ENCODE results near the gene FGFR1OP2. TPM values are rescaled to one million over a fixed set of nuclear protein-coding genes. Genes with fewer than 3 reads are reported as not detected.

Gene FGFR1OP2
- polyA plus RNA-seq, 1 of the 3 experiments (the other 2 are of a cell fraction) = 20.6 TPM

GRCh38 chr12:26961803-26962202 is 23.5 kb downstream of the FGFR1OP2 start (continued):
- no peak for TF ChIP-seq CTCF (IDR thresholded peaks at IDR 0.05)
- no peak for TF ChIP-seq EP300 (IDR thresholded peaks at IDR 0.05; ENCODE audit: borderline replicate concordance in 1 of 2, low read depth in 1 of 2, low read length in 1 of 2)
- TF ChIP-seq FOXM1 (IDR thresholded peaks at IDR 0.05; ENCODE audit: low read depth) = no peak
- TF ChIP-seq, protein P1, sequence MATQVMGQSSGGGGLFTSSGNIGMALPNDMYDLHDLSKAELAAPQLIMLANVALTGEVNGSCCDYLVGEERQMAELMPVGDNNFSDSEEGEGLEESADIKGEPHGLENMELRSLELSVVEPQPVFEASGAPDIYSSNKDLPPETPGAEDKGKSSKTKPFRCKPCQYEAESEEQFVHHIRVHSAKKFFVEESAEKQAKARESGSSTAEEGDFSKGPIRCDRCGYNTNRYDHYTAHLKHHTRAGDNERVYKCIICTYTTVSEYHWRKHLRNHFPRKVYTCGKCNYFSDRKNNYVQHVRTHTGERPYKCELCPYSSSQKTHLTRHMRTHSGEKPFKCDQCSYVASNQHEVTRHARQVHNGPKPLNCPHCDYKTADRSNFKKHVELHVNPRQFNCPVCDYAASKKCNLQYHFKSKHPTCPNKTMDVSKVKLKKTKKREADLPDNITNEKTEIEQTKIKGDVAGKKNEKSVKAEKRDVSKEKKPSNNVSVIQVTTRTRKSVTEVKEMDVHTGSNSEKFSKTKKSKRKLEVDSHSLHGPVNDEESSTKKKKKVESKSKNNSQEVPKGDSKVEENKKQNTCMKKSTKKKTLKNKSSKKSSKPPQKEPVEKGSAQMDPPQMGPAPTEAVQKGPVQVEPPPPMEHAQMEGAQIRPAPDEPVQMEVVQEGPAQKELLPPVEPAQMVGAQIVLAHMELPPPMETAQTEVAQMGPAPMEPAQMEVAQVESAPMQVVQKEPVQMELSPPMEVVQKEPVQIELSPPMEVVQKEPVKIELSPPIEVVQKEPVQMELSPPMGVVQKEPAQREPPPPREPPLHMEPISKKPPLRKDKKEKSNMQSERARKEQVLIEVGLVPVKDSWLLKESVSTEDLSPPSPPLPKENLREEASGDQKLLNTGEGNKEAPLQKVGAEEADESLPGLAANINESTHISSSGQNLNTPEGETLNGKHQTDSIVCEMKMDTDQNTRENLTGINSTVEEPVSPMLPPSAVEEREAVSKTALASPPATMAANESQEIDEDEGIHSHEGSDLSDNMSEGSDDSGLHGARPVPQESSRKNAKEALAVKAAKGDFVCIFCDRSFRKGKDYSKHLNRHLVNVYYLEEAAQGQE (IDR thresholded peaks at IDR 0.05; ENCODE audit: low read depth, low read length) = no peak
- TF ChIP-seq RAD21 (IDR thresholded peaks at IDR 0.05; ENCODE audit: low read length) = no peak
- no peak for TF ChIP-seq SIN3A (IDR thresholded peaks at IDR 0.05; ENCODE audit: borderline replicate concordance, low read depth, low read length)
- no peak for TF ChIP-seq TEAD4 (IDR thresholded peaks at IDR 0.05; ENCODE audit: borderline replicate concordance, insufficient read depth)
- no peak for TF ChIP-seq TAF1 (IDR thresholded peaks at IDR 0.05; ENCODE audit: borderline replicate concordance, low read depth, low read length)
- no peak for TF ChIP-seq GATA2 (CRISPR knock-in tag; IDR thresholded peaks at IDR 0.05)
- no peak for TF ChIP-seq ELF1 (IDR thresholded peaks at IDR 0.05)

DNA sequence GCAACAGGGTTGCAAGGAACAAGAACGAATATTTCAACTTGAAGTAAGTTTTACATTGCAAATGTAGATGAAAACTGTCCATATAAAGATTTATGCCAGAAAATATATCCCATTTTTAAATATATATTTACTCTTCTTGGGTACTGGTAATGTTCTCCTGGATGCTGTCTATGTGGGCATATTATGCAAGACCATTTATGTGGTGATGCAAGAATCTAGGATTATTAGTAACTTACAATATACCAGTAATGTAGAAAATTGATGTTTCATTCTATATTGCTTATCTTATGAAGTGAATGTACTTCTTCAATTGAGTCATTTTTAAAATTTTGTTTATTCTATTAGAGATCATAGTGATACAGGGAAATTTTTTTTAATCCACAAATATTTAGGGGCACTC is 25.1 kb downstream of the FGFR1OP2 start:
- Histone ChIP-seq H3K4me1 (ENCODE audit: control insufficient read depth in 1 of 2, insufficient read depth in 2 of 2, low read depth in 1 of 2, low read length in 1 of 2) (no peaks in the 10 kb centered on the region; a peak in 1 of 4 replicates), H3K27ac (ENCODE audit: low read depth in 2 of 2, low read length in 1 of 2) (no peak overlapping the region), H4K20me1 (ENCODE audit: insufficient read depth) (no peaks in the 10 kb centered on the region; the same call in 1 of the 2 replicates), H3K4me2 (no peak overlapping the region), H3K9ac (no peak overlapping the region), H3K79me2 (ENCODE audit: insufficient read depth) (no peaks in the 10 kb centered on the region), H3K4me3 (ENCODE audit: low read depth in 2 of 2, low read length in 1 of 2) (no peak overlapping the region), H3K9me3 (no peaks in the 10 kb centered on the region), H3F3A (replicated peaks; ENCODE audit: insufficient read depth) (peaks cover 10% of the 10 kb centered on the region), H3K36me3 (replicated peaks in 1 of 2; ENCODE audit: control insufficient read depth in 1 of 2, insufficient read depth in 2 of 2, low read length in 1 of 2) (peaks cover 66 to 72% of the 10 kb centered on the region in 2 experiments), H3K27me3 (ENCODE audit: insufficient read depth) (no peaks in the 10 kb centered on the region), H3K9me2 (no peaks in the 10 kb centered on the region), H2AFZ (ENCODE audit: low read depth) (no peak overlapping the region)
- ChIA-PET POLR2A (no interaction called here), CTCF (interaction anchor here (0.6 kb wide), 1 partner anchor 9 kb away, joined by 3 read pairs; no protein-coding TSS in a partner anchor)
- WGBS (ENCODE audit: low lambda C conversion rate) = 97% methylated on average over 1 of the region's 1 CpG
- DNase-seq = no peak
- no peak for TF ChIP-seq RCOR1 (IDR thresholded peaks at IDR 0.05; ENCODE audit: low read length)
- TF ChIP-seq TEAD4 (IDR thresholded peaks at IDR 0.05; ENCODE audit: borderline replicate concordance, insufficient read depth) = no peak
- TF ChIP-seq SIN3A (IDR thresholded peaks at IDR 0.05; ENCODE audit: borderline replicate concordance, low read depth, low read length) = no peak
- TF ChIP-seq GATA2 (CRISPR knock-in tag; IDR thresholded peaks at IDR 0.05) = no peak
- TF ChIP-seq, protein P2, sequence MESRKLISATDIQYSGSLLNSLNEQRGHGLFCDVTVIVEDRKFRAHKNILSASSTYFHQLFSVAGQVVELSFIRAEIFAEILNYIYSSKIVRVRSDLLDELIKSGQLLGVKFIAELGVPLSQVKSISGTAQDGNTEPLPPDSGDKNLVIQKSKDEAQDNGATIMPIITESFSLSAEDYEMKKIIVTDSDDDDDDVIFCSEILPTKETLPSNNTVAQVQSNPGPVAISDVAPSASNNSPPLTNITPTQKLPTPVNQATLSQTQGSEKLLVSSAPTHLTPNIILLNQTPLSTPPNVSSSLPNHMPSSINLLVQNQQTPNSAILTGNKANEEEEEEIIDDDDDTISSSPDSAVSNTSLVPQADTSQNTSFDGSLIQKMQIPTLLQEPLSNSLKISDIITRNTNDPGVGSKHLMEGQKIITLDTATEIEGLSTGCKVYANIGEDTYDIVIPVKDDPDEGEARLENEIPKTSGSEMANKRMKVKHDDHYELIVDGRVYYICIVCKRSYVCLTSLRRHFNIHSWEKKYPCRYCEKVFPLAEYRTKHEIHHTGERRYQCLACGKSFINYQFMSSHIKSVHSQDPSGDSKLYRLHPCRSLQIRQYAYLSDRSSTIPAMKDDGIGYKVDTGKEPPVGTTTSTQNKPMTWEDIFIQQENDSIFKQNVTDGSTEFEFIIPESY (IDR thresholded peaks at IDR 0.05; ENCODE audit: borderline replicate concordance, low read depth) = no peak
- no peak for TF ChIP-seq NRF1 (IDR thresholded peaks at IDR 0.05; ENCODE audit: low read depth, low read length)
- no peak for TF ChIP-seq GABPA (IDR thresholded peaks at IDR 0.05; ENCODE audit: low read depth)
- TF ChIP-seq POLR2AphosphoS5 (IDR thresholded peaks at IDR 0.05; ENCODE audit: low read depth, low read length) = no peak
- TF ChIP-seq ELF1 (IDR thresholded peaks at IDR 0.05) = no peak
- TF ChIP-seq, protein P3, sequence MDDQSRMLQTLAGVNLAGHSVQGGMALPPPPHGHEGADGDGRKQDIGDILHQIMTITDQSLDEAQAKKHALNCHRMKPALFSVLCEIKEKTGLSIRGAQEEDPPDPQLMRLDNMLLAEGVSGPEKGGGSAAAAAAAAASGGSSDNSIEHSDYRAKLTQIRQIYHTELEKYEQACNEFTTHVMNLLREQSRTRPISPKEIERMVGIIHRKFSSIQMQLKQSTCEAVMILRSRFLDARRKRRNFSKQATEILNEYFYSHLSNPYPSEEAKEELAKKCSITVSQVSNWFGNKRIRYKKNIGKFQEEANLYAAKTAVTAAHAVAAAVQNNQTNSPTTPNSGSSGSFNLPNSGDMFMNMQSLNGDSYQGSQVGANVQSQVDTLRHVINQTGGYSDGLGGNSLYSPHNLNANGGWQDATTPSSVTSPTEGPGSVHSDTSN (IDR thresholded peaks at IDR 0.05) = no peak
- no peak for TF ChIP-seq USF2 (IDR thresholded peaks at IDR 0.05; ENCODE audit: borderline replicate concordance, low read depth, low read length)
- no peak for TF ChIP-seq MXI1 (IDR thresholded peaks at IDR 0.05; ENCODE audit: low read depth, low read length)
- TF ChIP-seq SMC3 (IDR thresholded peaks at IDR 0.05; ENCODE audit: low read depth, low read length) = no peak
- TF ChIP-seq USF1 (IDR thresholded peaks at IDR 0.05; ENCODE audit: borderline replicate concordance, low read depth) = no peak
- TF ChIP-seq NFIC (IDR thresholded peaks at IDR 0.05; ENCODE audit: borderline replicate concordance) = no peak

All from SK-N-SH (cell line).